Psoas muscle (tissue), 8 donors: ENCODE results near the gene XPNPEP1. TPM values are rescaled to one million over a fixed set of nuclear protein-coding genes. Genes with fewer than 3 reads are reported as not detected.
A peak's percentile ranks its signal among the peaks of the same experiment; 100 is the strongest.

ENCODE experiments used
- ATAC-seq, 4 donors: fragments of 200-7000 bp; cut with Tn5 transposase; one replicate each; pipeline ENCODE4 v1.9.1; 2020; ENCODE audit warnings: moderate library complexity in 3 of 4, mild to moderate bottlenecking in 2 of 4
- DNase-seq, 2 donors: peaks; one replicate each; pipeline ENCODE4 v3.0.0-alpha.2; 2020
- H3K27ac ChIP-seq: fragments of 200-600 bp; one replicate; pipeline ENCODE4 v1.8.0; 2022
- H3K27me3 ChIP-seq, 3 donors: fragments of 200-600 bp in 1 of 3; one replicate each; pipeline versions ENCODE4 v1.6.1 to v1.8.0; 2013 to 2022; ENCODE audit warnings: low read length in 2 of 3, mild to moderate bottlenecking in 2 of 3, moderate library complexity in 1 of 3; ENCODE audit not compliant: insufficient read depth in 3 of 3
- H3K36me3 ChIP-seq, 2 donors: fragments of 200-600 bp in 1 of 2; one replicate each; pipeline versions ENCODE4 v1.6.1 to v1.8.0; 2013 to 2022; ENCODE audit warnings: low read depth in 1 of 2, mild to moderate bottlenecking in 1 of 2, moderate library complexity in 1 of 2; ENCODE audit not compliant: insufficient read depth in 1 of 2
- H3K4me1 ChIP-seq: fragments of 200-600 bp; one replicate; pipeline ENCODE4 v1.8.0; 2022
- H3K4me3 ChIP-seq: fragments of 200-600 bp; one replicate; pipeline ENCODE4 v1.8.0; 2022; ENCODE audit warnings: mild to moderate bottlenecking
- H3K9me3 ChIP-seq: fragments of 200-600 bp; one replicate; pipeline ENCODE4 v1.8.0; 2022
- CTCF ChIP-seq: fragments of 200-600 bp; IDR thresholded peaks from one replicate; pipeline ENCODE4 v1.8.0; 2022; ENCODE audit warnings: antibody characterized with exemption
- WGBS, 3 donors: extraction: QIAGEN DNeasy Blood & Tissue Kit; methylation state at CpG; one replicate each; pipeline versions ENCODE4 v1.1.6 to v1.1.7; 2013; 5-methylcytosine and 5-hydroxymethylcytosine counted together
- intact Hi-C, 2 donors: fragments of 100-400 bp; cut with DNase I; formaldehyde crosslinking; loops; one replicate each; pipeline versions ENCODE4 v1.11.0 to v1.14.2; 2022
- polyA plus RNA-seq, 3 donors: library from polyadenylated mRNA; stranded (reverse); fragments of 200-250 nt; gene quantifications; one replicate each; pipeline ENCODE4 v1.2.3, GENCODE V29; 2013
- total RNA-seq, 4 donors: library from RNA; stranded (reverse); fragmentation: NEBNext Ultra II Directional in 2 of 4; extraction: Animal tissue kit (Norgen Biotek cat#: 25700) in 2 of 4; gene quantifications; one replicate each; pipeline versions ENCODE4 v1.2.1 to v1.2.4, GENCODE V29; 2021 to 2023
- donor health status: healthy with polysubstance abuse.
- donor health status: DM: no; HTN: no; CAD: no; lungs with moderate emphysema.
- donor health status: Bipolar disorder and iron deficiency.
- donor health status: healthy.
- donor health status: DM: yes; HTN: yes; CAD: no.
- donor health status: DM: no; HTN: no; CAD: no.
- donor health status: DM: no; HTN: no; CAD: no.
- donor health status: DM: yes; HTN: yes; CAD: no.

XPNPEP1 gene
- total and polyA plus RNA-seq, 7 donors: 22.6 to 62.3 (median 37.3) TPM

DNA sequence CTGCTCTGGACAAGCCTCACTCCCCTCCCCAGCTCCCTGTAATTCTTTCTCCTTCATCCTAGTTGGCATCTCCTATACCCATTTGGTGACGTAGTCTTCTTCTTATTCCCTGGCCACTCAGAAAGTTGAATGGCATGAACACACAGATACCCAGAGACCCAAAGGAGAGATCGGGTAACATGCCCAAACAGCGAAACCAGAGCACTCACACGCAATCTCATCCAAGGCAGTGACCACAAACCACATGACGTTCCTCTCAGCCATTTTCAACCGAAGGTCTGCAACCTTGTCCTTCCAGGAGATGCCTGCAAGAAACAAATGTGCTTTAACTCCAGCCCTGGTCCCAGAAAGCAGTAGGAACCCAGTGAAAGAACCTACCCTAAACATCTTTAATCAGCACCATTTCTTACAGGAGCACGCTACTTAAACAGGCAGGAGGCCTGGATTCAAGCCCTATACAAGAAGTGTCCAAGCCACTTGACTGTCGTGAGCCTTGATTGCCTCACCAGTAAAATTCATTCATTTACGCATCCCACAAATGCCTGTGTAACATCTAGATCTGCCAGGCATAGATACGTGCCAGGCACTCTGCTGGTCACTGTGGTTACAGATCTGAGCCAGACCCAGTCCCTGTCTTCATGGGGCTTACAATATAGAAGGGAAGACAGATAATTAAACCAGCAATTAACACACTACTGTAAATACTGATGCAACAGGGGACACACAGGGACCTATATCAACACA is 37.1 kb downstream of the XPNPEP1 start:
- WGBS, 3 donors: 49 to 72% (median 55%) methylated on average over 10 of the region's 10 CpGs

GRCh38 chr10:109883859-109884771 is 39.2 kb downstream of the XPNPEP1 start:
- Histone ChIP-seq H3K9me3 (no peaks in the 10 kb centered on the region), H3K27ac (peak overlapping the region; percentile 38), H3K4me3 (no peak overlapping the region), H3K4me1 (peaks cover 17% of the 10 kb centered on the region), H3K36me3 (peaks cover 11 to 67% of the 10 kb centered on the region in 2 donors), H3K27me3 (no peaks in the 10 kb centered on the region)
- WGBS, 3 donors: 22 to 33% (median 27%) methylated on average over 17 of the region's 17 CpGs
- ATAC-seq: peak; percentile 71 to 91 (median 76)
- TF ChIP-seq CTCF: peak; percentile 96
- intact Hi-C loops: loop anchor here (5.0 to 10.0 kb wide), 5 partner anchors 123 to 391 kb away; partner anchors contain the start of genes ADD3 (in 1 of the 2) and MXI1 (in 1 of the 2)
- DNase-seq: peak; percentile 66 to 77

More for the DNA sequence above, 37.1 kb downstream of the XPNPEP1 start:
- Histone ChIP-seq H3K27me3 (no peaks in the 10 kb centered on the region), H3K4me3 (no peak overlapping the region), H3K36me3 (peaks cover 9 to 57% of the 10 kb centered on the region in 2 donors), H3K27ac (peak overlapping the region; percentile 60), H3K4me1 (peaks cover 17% of the 10 kb centered on the region), H3K9me3 (no peaks in the 10 kb centered on the region)
- DNase-seq: no peak
- intact Hi-C loops: loop anchor here (5.0 to 10.0 kb wide), 6 partner anchors 36 to 389 kb away; partner anchors contain the start of genes MXI1 (in 1 of the 2) and XPNPEP1 (in 1 of the 2)
- no peak for TF ChIP-seq CTCF
- peak; percentile 49 to 90 (median 84) for ATAC-seq

DNA sequence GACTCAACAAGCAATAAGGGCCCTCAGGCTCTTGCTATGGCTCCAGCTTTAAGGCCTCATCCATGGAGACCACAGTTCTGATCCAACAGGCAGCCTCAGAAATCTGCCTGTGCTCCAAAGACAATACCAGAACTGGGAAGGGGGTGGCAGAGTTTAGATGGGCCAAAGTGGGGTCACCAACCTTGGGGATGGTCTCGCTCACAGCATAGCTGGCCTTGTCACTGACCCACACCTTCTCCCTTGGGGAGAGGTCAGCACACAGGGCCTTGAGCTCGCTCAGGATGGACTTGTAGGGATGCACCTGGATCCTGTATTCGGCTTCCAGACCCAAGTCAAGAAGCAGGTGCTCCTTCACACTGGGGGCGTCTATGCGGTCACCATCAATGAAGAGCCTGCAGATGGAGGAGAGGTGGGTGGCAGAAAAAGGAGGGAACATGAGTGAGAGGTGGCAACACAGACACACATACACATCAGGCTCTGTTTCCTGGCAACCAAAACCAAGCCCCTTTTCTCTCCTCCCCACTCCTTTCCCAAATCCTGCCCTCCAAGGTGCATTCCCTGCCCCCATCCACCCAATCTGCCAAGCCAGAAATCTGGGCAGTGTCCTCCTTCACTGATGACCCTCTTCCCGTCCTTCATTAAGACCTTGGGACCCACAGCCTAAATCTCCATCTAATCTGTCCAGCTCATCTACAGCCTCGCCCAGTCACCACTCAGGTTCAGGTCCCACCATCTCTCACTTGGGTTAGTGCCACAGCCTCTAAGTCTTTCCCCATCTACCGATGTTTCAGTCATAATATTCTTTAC is 40.9 kb downstream of the XPNPEP1 start:
- Histone ChIP-seq H3K36me3 (peaks cover 11 to 72% of the 10 kb centered on the region in 2 donors), H3K4me3 (no peak overlapping the region), H3K9me3 (no peaks in the 10 kb centered on the region), H3K27ac (no peak overlapping the region), H3K27me3 (no peaks in the 10 kb centered on the region), H3K4me1 (peaks cover 17% of the 10 kb centered on the region)
- 89 to 96% (median 93%) methylated on average over 8 of the region's 8 CpGs for WGBS, 3 donors
- intact Hi-C loops: loop anchor here (5.0 to 10.0 kb wide), 5 partner anchors 125 to 392 kb away; partner anchors contain the start of genes ADD3 (in 1 of the 2) and MXI1 (in 1 of the 2)
- ATAC-seq: no peak
- no peak for DNase-seq
- no peak for TF ChIP-seq CTCF

- Histone ChIP-seq H3K36me3 (peaks cover 11 to 74% of the 10 kb centered on the region in 2 donors), H3K27ac (no peak overlapping the region), H3K27me3 (no peaks in the 10 kb centered on the region), H3K4me3 (no peak overlapping the region), H3K9me3 (no peaks in the 10 kb centered on the region), H3K4me1 (peaks cover 17% of the 10 kb centered on the region)
- intact Hi-C loops: loop anchor here (5.0 to 10.0 kb wide), 5 partner anchors 126 to 393 kb away; partner anchors contain the start of genes ADD3 (in 1 of the 2) and MXI1 (in 1 of the 2)
- TF ChIP-seq CTCF: no peak
- ATAC-seq: no peak
- DNase-seq: no peak
- 91 to 100% (median 96%) methylated on average over 1 of the region's 1 CpG for WGBS, 3 donors
Measured at GRCh38 chr10:109881769-109882057, 41.6 kb downstream of the XPNPEP1 start.
